ENCODE measurements around the gene SCD5.

SCD5 gene

GRCh38 chr4:82591592-82591991, 207.0 kb downstream of the SCD5 start:
- Histone ChIP-seq H3K9me3 (ENCODE audit: low read length) (no peaks in the 10 kb centered on the region), H3F3A (ENCODE audit: insufficient read depth, low read length) (no peaks in the 10 kb centered on the region), H2AFZ (ENCODE audit: low read length) (no peak overlapping the region), H3K4me2 (ENCODE audit: low read length) (no peak overlapping the region), H3K9ac (ENCODE audit: low read length) (no peak overlapping the region), H3K36me3 (ENCODE audit: insufficient read depth, low read length) (no peaks in the 10 kb centered on the region), H3K27ac (ENCODE audit: low read depth, low read length, poor library complexity, severe bottlenecking) (no peak overlapping the region), H3K27me3 (ENCODE audit: insufficient read depth, low read length) (no peaks in the 10 kb centered on the region), H3K4me1 (ENCODE audit: insufficient read depth, low read length, severe bottlenecking) (no peaks in the 10 kb centered on the region), H4K20me1 (ENCODE audit: insufficient read depth, low read length) (no peaks in the 10 kb centered on the region), H3K4me3 (ENCODE audit: low read depth, low read length, poor library complexity, severe bottlenecking) (no peak overlapping the region), H3K79me2 (ENCODE audit: insufficient read depth, low read length) (no peaks in the 10 kb centered on the region), H3K9me2 (ENCODE audit: low read depth, low read length) (no peaks in the 10 kb centered on the region)
- TF ChIP-seq EZH2 (IDR thresholded peaks at IDR 0.05; ENCODE audit: borderline replicate concordance, low read length) (no peak), CTCF (IDR thresholded peaks at IDR 0.05; ENCODE audit: low read length) (no peak)

DNA sequence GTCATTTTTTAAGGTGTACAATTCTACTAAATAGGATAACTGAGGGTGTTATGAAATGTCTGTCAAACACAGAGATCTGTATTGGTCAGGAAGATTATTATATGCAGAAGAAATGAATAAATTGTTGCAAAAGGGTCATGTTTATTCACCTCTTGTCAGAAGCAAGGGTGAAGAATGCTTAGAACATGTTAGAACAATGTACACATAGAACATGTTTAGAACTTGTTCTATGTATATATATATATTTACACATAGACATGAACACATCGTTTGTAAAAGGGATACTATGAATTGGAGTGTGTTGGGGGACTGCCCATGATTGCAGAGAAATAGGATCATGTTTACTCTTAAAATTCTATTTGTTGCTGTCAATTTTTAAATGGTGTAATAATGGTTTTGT, 208.8 kb downstream of the SCD5 start:
- TF ChIP-seq EZH2 (IDR thresholded peaks at IDR 0.05; ENCODE audit: borderline replicate concordance, low read length): no peak
- no peak for TF ChIP-seq CTCF (IDR thresholded peaks at IDR 0.05; ENCODE audit: low read length)

GRCh38 chr4:82588771-82589270, 209.8 kb downstream of the SCD5 start:
- H3K9ac ChIP-seq (ENCODE audit: low read length): no peak overlapping the region
- no peak for TF ChIP-seq EZH2 (IDR thresholded peaks at IDR 0.05; ENCODE audit: borderline replicate concordance, low read length)
- no peak for TF ChIP-seq CTCF (IDR thresholded peaks at IDR 0.05; ENCODE audit: low read length)
- no peak overlapping the region for H3K4me3 ChIP-seq (ENCODE audit: low read depth, low read length, poor library complexity, severe bottlenecking)

More for the DNA sequence above, 208.8 kb downstream of the SCD5 start:
- Histone ChIP-seq H3K4me1 (ENCODE audit: insufficient read depth, low read length, severe bottlenecking) (no peaks in the 10 kb centered on the region), H3K36me3 (ENCODE audit: insufficient read depth, low read length) (no peaks in the 10 kb centered on the region), H3K27ac (ENCODE audit: low read depth, low read length, poor library complexity, severe bottlenecking) (no peak overlapping the region), H3K9me2 (ENCODE audit: low read depth, low read length) (no peaks in the 10 kb centered on the region), H4K20me1 (ENCODE audit: insufficient read depth, low read length) (no peaks in the 10 kb centered on the region), H3F3A (ENCODE audit: insufficient read depth, low read length) (no peaks in the 10 kb centered on the region), H3K4me3 (ENCODE audit: low read depth, low read length, poor library complexity, severe bottlenecking) (no peak overlapping the region), H2AFZ (ENCODE audit: low read length) (no peak overlapping the region), H3K9ac (ENCODE audit: low read length) (no peak overlapping the region), H3K27me3 (ENCODE audit: insufficient read depth, low read length) (no peaks in the 10 kb centered on the region), H3K4me2 (ENCODE audit: low read length) (no peak overlapping the region), H3K79me2 (ENCODE audit: insufficient read depth, low read length) (no peaks in the 10 kb centered on the region), H3K9me3 (ENCODE audit: low read length) (no peaks in the 10 kb centered on the region)

More at GRCh38 chr4:82588771-82589270, 209.8 kb downstream of the SCD5 start:
- Histone ChIP-seq H3K9me3 (ENCODE audit: low read length) (no peaks in the 10 kb centered on the region), H3K79me2 (ENCODE audit: insufficient read depth, low read length) (no peaks in the 10 kb centered on the region), H2AFZ (ENCODE audit: low read length) (no peak overlapping the region), H3K36me3 (ENCODE audit: insufficient read depth, low read length) (no peaks in the 10 kb centered on the region), H3K4me2 (ENCODE audit: low read length) (no peak overlapping the region), H3K27me3 (ENCODE audit: insufficient read depth, low read length) (no peaks in the 10 kb centered on the region), H4K20me1 (ENCODE audit: insufficient read depth, low read length) (no peaks in the 10 kb centered on the region), H3K27ac (ENCODE audit: low read depth, low read length, poor library complexity, severe bottlenecking) (no peak overlapping the region), H3F3A (ENCODE audit: insufficient read depth, low read length) (no peaks in the 10 kb centered on the region), H3K4me1 (ENCODE audit: insufficient read depth, low read length, severe bottlenecking) (no peaks in the 10 kb centered on the region), H3K9me2 (ENCODE audit: low read depth, low read length) (no peaks in the 10 kb centered on the region)
